Sigmoid colon (tissue), 7 donors: ENCODE measurements around the gene NCF2. TPM values are rescaled to one million over a fixed set of nuclear protein-coding genes. Genes with fewer than 3 reads are reported as not detected.

Experiments
- DNase-seq: peaks from one replicate; pipeline ENCODE4 v3.0.0-alpha.2; 2019
- H3K27ac ChIP-seq, 4 donors: fragments of 200-600 bp; sonication (generic); one replicate each; pipeline ENCODE4 v1.5.1; 2016 to 2019; ENCODE audit warnings: mild to moderate bottlenecking in 1 of 4
- H3K27me3 ChIP-seq, 3 donors: fragments of 200-600 bp; sonication (generic); one replicate each; pipeline ENCODE4 v1.5.1; 2019; ENCODE audit warnings: mild to moderate bottlenecking in 1 of 3
- H3K36me3 ChIP-seq, 4 donors: fragments of 200-600 bp; sonication (generic); one replicate each; pipeline ENCODE4 v1.5.1; 2016 to 2019
- H3K4me1 ChIP-seq, 4 donors: fragments of 200-600 bp; sonication (generic); one replicate each; pipeline ENCODE4 v1.5.1; 2017 to 2019
- H3K4me3 ChIP-seq, 4 donors: fragments of 200-600 bp; sonication (generic); one replicate each; pipeline ENCODE4 v1.5.1; 2017 to 2019; ENCODE audit warnings: mild to moderate bottlenecking in 2 of 4, moderate library complexity in 1 of 4
- H3K9me3 ChIP-seq, 4 donors: fragments of 200-600 bp in 3 of 4; sonication (generic) in 3 of 4; one replicate each; pipeline versions ENCODE4 v1.5.1 to v1.6.1; 2013 to 2019
- EP300 ChIP-seq, 4 donors: sonication (generic); formaldehyde crosslinking; IDR thresholded peaks; one replicate each; pipeline ENCODE4 v1.6.1; 2017; ENCODE audit warnings: antibody characterized with exemption in 4 of 4
- POLR2A ChIP-seq, 2 donors: fragments of 450-650 bp; IDR thresholded peaks; one replicate each; pipeline ENCODE4 v1.6.1; 2016; ENCODE audit warnings: antibody characterized with exemption in 2 of 2, mild to moderate bottlenecking in 2 of 2, moderate library complexity in 2 of 2
- POLR2AphosphoS5 ChIP-seq, 4 donors: sonication (generic); formaldehyde crosslinking; IDR thresholded peaks; one replicate each; pipeline ENCODE4 v1.6.1; 2017; ENCODE audit warnings: antibody characterized with exemption in 4 of 4
- WGBS, 2 donors: extraction: QIAGEN DNeasy Blood & Tissue Kit; methylation state at CpG; one replicate each; pipeline ENCODE4 v1.1.7; 2013; 5-methylcytosine and 5-hydroxymethylcytosine counted together
- intact Hi-C: fragments of 100-400 bp; cut with DNase I; formaldehyde crosslinking; loops from one replicate; pipeline ENCODE4 v1.15.1; 2023
- polyA plus RNA-seq, 3 donors: library from polyadenylated mRNA; stranded (reverse); fragments of 200-250 nt; gene quantifications; one replicate each; pipeline ENCODE4 v1.2.3, GENCODE V29; 2013
- total RNA-seq, 4 donors: library from RNA; depleted of rRNA; stranded (reverse); fragments of >200 nt; gene quantifications; one replicate each; pipeline ENCODE4 v1.1.0, GENCODE V29; 2016
- TF ChIP-seq, protein P1 (sequence below), 4 experiments: fragments of 450-650 bp in 3 of 4; fragments of 200-600 bp in 1 of 4; IDR thresholded peaks; one replicate each; pipeline ENCODE4 v1.5.1; 2016 to 2019; ENCODE audit warnings: antibody characterized with exemption in 4 of 4, mild to moderate bottlenecking in 3 of 4, moderate library complexity in 2 of 4
- donor health status: healthy with polysubstance abuse.
- donor health status: Bipolar disorder and iron deficiency.
- donor health status: healthy.

NCF2 gene
- total and polyA plus RNA-seq, 7 donors, result 5.0 to 16.3 (median 9.2) TPM

- no peak for TF ChIP-seq POLR2AphosphoS5 (IDR thresholded peaks at IDR 0.05)
- no peak for TF ChIP-seq POLR2A (IDR thresholded peaks at IDR 0.05)
- no peak for TF ChIP-seq EP300 (IDR thresholded peaks at IDR 0.05)
- TF ChIP-seq, protein P1, sequence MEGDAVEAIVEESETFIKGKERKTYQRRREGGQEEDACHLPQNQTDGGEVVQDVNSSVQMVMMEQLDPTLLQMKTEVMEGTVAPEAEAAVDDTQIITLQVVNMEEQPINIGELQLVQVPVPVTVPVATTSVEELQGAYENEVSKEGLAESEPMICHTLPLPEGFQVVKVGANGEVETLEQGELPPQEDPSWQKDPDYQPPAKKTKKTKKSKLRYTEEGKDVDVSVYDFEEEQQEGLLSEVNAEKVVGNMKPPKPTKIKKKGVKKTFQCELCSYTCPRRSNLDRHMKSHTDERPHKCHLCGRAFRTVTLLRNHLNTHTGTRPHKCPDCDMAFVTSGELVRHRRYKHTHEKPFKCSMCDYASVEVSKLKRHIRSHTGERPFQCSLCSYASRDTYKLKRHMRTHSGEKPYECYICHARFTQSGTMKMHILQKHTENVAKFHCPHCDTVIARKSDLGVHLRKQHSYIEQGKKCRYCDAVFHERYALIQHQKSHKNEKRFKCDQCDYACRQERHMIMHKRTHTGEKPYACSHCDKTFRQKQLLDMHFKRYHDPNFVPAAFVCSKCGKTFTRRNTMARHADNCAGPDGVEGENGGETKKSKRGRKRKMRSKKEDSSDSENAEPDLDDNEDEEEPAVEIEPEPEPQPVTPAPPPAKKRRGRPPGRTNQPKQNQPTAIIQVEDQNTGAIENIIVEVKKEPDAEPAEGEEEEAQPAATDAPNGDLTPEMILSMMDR (IDR thresholded peaks at IDR 0.05), result no peak
- no peak for DNase-seq
- H3K36me3 ChIP-seq, result no peaks in the 10 kb centered on the region
- H3K27ac ChIP-seq, result peak overlapping the region in 1 of 4 donors; percentile 18
- WGBS, 2 donors, result 73 to 82% methylated on average over 10 of the region's 10 CpGs
- H3K4me1 ChIP-seq, result peaks cover 0 to 28% (median 20%) of the 10 kb centered on the region in 4 donors
- no peak overlapping the region for H3K4me3 ChIP-seq
- intact Hi-C loops, result no loop called here
- H3K9me3 ChIP-seq, result no peaks in the 10 kb centered on the region
- H3K27me3 ChIP-seq, result no peaks in the 10 kb centered on the region
Observed at GRCh38 chr1:183604038-183604808, 14.0 kb upstream of the NCF2 start.

DNA sequence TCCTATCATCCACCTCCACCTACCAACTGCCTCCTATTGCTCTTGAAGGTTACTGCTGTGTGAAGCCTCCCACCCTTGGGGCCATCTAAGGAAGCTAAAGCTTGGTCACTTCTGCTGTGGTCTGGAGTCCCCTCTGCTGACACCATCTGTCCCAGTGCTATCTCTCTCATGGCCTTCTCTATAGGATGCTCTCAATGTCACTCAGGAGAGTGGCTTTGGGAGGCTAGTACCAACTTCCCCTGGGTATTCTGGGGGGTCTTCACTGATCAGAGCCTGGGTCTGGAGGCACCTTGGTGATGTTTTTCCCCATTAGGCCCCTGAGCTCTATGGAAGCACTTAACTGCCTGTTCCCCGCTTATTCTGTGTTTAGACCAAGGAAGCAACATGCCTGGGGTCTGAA is 12.3 kb upstream of the NCF2 start:
- Histone ChIP-seq H3K27me3 (no peaks in the 10 kb centered on the region), H3K9me3 (no peaks in the 10 kb centered on the region), H3K4me1 (peaks cover 0 to 31% (median 26%) of the 10 kb centered on the region in 4 donors), H3K27ac (no peak overlapping the region), H3K4me3 (no peak overlapping the region), H3K36me3 (no peaks in the 10 kb centered on the region)
- 97 to 98% methylated on average over 1 of the region's 1 CpG for WGBS, 2 donors
- no peak for DNase-seq
- intact Hi-C loops, result no loop called here
- TF ChIP-seq, protein P1 (IDR thresholded peaks at IDR 0.05), result no peak
- TF ChIP-seq EP300 (IDR thresholded peaks at IDR 0.05) (no peak), POLR2AphosphoS5 (IDR thresholded peaks at IDR 0.05) (no peak), POLR2A (IDR thresholded peaks at IDR 0.05) (no peak)

GRCh38 chr1:183600634-183601033 is 10.4 kb upstream of the NCF2 start:
- no peaks in the 10 kb centered on the region for H3K36me3 ChIP-seq
- H3K4me1 ChIP-seq, result peaks cover 0 to 39% (median 30%) of the 10 kb centered on the region in 4 donors
- H3K27me3 ChIP-seq, result no peaks in the 10 kb centered on the region
- no peaks in the 10 kb centered on the region for H3K9me3 ChIP-seq
- 93 to 94% methylated on average over 3 of the region's 3 CpGs for WGBS, 2 donors
- DNase-seq, result no peak
- peak overlapping the region in 2 of 4 donors; percentile 18 to 76 for H3K27ac ChIP-seq
- no peak for TF ChIP-seq POLR2A (IDR thresholded peaks at IDR 0.05)
- TF ChIP-seq, protein P1 (IDR thresholded peaks at IDR 0.05), result no peak
- TF ChIP-seq POLR2AphosphoS5 (IDR thresholded peaks at IDR 0.05), result no peak
- TF ChIP-seq EP300 (IDR thresholded peaks at IDR 0.05), result no peak
- intact Hi-C loops, result no loop called here
- no peak overlapping the region for H3K4me3 ChIP-seq

DNA sequence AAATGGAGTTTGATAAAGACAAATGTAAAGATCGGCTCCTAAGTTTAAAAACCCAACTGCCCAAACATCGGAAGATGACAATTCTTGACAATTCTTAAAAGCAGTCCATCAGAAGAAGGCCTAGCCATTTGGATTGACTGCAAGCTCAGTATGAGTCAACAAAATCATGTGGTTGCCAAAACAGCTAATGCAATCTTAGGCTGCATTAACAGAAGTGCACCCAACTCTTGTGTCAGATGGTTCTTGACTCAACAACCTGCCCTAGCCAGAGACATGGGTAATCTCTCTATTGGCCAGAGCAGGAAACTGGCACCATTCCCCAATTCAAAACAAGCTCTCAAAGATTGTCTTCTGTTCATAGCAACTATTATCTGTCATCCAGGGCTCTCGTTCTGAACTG is 9.9 kb upstream of the NCF2 start:
- Histone ChIP-seq H3K36me3 (no peaks in the 10 kb centered on the region), H3K4me3 (no peak overlapping the region), H3K27me3 (no peaks in the 10 kb centered on the region), H3K4me1 (peaks cover 0 to 39% (median 30%) of the 10 kb centered on the region in 4 donors), H3K9me3 (no peaks in the 10 kb centered on the region), H3K27ac (peak overlapping the region in 2 of 4 donors; percentile 18 to 76)
- DNase-seq, result no peak
- intact Hi-C loops, result no loop called here
- WGBS, 2 donors, result 87 to 94% methylated on average over 3 of the region's 3 CpGs
- TF ChIP-seq EP300 (IDR thresholded peaks at IDR 0.05) (no peak), POLR2AphosphoS5 (IDR thresholded peaks at IDR 0.05) (peak in 3 of 4 donors; percentile 42 to 45 (median 43))

GRCh38 chr1:183598386-183598785 is 8.1 kb upstream of the NCF2 start:
- intact Hi-C loops, result no loop called here
- Histone ChIP-seq H3K4me1 (peaks cover 0 to 39% (median 30%) of the 10 kb centered on the region in 4 donors), H3K36me3 (no peaks in the 10 kb centered on the region), H3K4me3 (peak overlapping the region in 1 of 4 donors; percentile 6), H3K27ac (peak overlapping the region in 3 of 4 donors; percentile 75 to 79 (median 76)), H3K27me3 (no peaks in the 10 kb centered on the region), H3K9me3 (no peaks in the 10 kb centered on the region)
- DNase-seq, result no peak
- TF ChIP-seq EP300 (IDR thresholded peaks at IDR 0.05) (peak in 1 of 4 donors; percentile 31), POLR2AphosphoS5 (IDR thresholded peaks at IDR 0.05) (peak; percentile 65 to 94 (median 84))
- TF ChIP-seq, protein P1 (IDR thresholded peaks at IDR 0.05), result no peak
- WGBS, 2 donors, result 56 to 79% methylated on average over 2 of the region's 2 CpGs
